ENCODE data around the gene NCS1.

The NCS1 gene

GRCh38 chr9:130172161-130172857, at the start of gene NCS1:
TSS of gene NCS1 (plus strand) at chr9:130172404. CDS start at chr9:130172664, 260 bp downstream.
- DNase-seq: peak; percentile 93

DNA sequence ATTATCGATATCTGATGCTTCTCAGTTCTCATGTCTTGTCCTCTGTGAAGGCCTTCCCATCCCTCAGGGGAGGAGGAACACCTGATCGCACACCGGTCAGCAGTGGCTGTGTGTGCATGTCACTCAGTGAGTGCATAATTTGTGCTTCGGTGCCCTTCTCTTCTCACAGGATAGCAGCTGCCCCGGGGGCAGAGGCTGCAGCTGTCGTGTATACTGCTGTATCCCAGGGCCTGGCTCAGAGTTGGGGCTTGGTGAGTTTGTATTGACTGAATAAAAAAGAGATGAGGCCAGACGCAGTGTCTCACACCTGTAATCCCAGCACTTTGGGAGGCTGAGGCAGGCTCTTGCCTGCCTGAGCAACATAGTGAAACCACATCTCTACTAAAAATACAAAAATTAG, 49.7 kb upstream of the NCS1 start:
- no peak for DNase-seq

DNA sequence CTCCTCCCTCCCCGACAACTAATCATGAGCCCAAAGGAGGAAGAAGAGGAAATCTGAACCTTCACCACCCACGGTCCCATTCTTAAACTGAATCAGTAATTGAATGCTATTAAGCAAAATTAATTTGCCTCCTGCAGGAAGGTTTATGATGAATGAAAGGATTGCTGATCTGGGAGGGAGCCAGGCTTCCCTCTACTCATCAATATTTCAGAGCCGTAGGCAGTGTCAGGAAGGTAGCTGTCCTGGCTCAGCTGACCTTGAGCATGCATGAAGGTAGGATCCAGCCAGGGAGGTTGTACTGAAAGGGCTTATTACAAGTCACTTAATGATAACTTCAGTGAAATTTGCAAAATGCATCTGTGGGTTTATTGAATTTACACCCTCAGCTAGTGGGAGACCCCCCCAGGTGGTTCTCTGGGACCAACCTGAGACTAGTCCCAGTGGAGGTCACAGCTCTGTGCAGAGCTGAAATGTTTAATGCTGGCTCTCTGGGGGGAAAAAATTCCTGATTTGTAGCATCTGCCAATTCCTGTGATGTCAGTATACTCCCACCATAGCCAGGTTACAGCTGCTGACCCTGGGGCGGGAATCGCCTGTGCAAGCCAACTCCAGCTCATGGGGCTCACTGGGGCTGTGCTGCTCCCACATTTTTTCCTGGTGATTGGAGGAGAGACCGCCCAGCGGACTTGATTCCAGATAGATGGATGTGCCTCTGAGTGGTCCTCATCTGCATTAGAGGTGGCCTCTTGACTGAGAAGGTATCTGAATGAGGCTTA, 47.9 kb upstream of the NCS1 start:
- no peak for DNase-seq

DNA sequence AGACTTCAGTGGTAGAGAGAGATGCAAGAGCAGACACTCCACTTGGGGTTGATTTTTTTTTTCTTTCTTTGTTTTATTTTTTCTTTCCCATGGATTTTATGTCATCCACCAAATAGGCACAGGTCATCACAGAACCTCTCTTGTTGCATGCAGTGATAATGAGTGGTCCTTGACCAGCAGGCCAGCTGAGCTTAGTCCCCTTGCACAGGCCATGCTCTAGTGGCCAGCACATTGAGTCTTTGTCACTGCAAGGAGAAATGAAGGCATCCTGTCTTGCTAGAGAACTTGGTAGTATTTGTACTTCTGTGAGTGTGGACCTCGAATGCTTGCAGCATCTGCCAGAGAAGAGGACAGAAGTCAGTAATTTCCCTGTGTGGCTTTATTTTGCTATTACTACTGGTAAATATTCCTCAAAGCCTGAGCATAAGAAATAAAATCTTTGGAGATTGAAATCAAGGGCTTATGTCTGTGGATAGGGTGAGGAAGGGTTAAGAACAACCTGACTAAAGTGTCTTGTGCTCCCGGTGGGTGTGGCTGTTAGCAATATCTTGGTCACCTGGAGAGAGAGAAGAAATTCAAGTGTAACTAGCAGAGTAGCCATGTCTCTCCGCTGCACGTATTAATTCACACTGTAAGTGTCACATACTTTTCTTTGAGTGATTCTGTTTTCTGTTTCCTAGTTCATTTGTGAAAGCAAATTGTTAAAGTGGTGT, 45.3 kb upstream of the NCS1 start:
- DNase-seq: no peak

GRCh38 chr9:130128251-130128650, 44.0 kb upstream of the NCS1 start:
- no peak for DNase-seq

GRCh38 chr9:130128733-130129431, 43.3 kb upstream of the NCS1 start:
- DNase-seq: peak; percentile 50

DNA sequence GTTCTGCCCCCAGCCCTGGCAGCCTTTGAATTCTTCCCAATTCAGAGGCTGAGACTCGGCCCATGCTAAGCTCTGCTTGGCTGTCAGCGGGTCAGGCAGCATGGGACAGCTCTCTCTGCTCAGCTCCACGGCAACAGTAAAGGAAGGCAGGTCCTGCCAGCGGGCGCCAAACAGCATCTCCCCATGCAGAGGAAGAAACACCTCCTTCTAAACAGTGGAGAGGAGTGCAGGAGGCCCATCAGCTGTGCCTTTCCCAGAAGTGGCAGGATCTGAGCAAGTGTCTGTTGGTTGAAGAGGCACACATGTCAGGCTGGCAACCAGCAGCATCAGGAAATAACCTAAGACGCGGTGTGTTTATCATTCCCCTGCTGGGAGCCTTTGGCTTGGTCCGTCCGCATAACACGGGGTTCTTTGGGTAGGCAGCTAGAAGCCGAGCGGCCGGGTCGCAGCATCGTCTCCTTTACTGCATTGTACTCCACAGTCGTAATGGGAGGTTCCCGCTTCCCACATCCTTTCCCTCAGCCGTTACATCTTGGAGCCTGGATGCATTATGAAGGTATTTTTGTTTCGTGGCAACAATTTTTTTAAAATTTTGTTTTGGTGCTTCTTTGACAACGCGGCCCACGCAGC, 42.7 kb upstream of the NCS1 start:
- no peak for DNase-seq

- DNase-seq: no peak
Measured at GRCh38 chr9:130132746-130133145, 39.5 kb upstream of the NCS1 start.

- no peak for DNase-seq
Measured at GRCh38 chr9:130137081-130137640, 35.0 kb upstream of the NCS1 start.

GRCh38 chr9:130137641-130138081, 34.5 kb upstream of the NCS1 start:
- no peak for DNase-seq

- DNase-seq: no peak
Measured at GRCh38 chr9:130138171-130138653, 34.0 kb upstream of the NCS1 start.

DNA sequence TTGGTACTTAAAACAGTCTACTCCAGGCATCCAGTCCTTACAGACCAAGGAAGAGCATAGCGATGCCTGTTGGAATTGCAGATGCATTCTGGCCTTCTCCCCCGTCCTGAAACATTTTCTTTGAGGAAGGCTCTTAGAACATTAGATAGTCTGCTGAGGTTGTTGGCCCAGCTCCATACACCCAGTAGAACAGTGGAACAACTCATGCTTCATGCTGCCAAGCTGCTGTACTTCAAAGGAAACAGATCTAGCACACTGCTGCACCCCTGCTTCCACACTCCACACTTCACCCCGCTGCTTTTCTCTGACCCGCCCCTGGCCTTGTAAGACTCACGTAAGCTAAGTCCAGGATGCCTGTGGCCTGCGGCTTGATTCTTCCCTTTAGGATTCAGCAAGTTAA, 33.4 kb upstream of the NCS1 start:
- DNase-seq: peak; percentile 73

GRCh38 chr9:130139251-130139650, 33.0 kb upstream of the NCS1 start:
- no peak for DNase-seq

- no peak for DNase-seq
Measured at GRCh38 chr9:130140706-130141105, 31.5 kb upstream of the NCS1 start.

- DNase-seq: no peak
Measured at GRCh38 chr9:130142056-130142455, 30.1 kb upstream of the NCS1 start.

DNA sequence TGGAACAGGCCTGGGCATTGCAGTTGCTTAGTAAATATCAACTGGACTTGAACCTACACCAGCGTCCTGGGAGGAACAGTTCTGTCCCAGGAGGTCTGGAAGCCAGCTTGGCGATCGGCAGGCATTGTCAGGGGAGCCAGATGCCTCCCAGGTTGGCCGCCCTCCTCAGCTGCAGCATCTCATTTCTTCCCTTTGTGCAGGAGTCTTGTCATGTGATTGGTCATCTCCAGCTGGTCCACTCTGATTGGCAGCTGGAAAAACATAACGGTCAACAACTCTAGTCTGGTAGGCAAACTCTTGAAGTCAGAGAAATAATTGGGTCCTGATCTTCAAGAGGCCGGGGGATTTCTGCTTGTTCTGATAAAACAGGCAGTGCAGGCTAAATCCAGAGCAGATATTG, 29.6 kb upstream of the NCS1 start:
- DNase-seq: no peak

- no peak for DNase-seq
Measured at GRCh38 chr9:130143279-130143893, 28.8 kb upstream of the NCS1 start.

GRCh38 chr9:130143958-130144366, 28.2 kb upstream of the NCS1 start:
- DNase-seq: peak; percentile 64

- DNase-seq: no peak
Measured at GRCh38 chr9:130144703-130145102, 27.5 kb upstream of the NCS1 start.

- no peak for DNase-seq
Measured at GRCh38 chr9:130145658-130146057, 26.5 kb upstream of the NCS1 start.

GRCh38 chr9:130147198-130147597, 25.0 kb upstream of the NCS1 start:
- DNase-seq: no peak

DNA sequence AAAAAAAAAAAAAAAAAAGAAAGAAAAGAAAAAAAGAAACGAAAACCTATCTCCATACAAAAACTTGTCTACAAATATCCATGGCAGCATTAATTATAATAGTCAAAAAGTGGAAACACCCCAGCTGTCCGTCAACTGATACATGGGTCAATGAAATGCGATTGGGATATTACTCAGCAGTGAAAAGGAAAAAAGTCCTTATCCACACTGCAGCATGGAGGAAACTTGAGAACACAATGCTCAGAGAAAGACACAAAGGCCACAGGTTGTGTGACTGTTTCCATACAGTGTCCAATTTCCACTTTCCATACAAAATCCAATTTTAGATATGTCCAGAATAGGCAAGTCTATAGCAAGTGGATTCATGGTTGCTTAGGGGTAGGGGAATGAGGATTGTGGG, 24.3 kb upstream of the NCS1 start:
- DNase-seq: no peak
